Measurements from ENCODE around the gene UROC1. TPM values are rescaled to one million over a fixed set of nuclear protein-coding genes. Genes with fewer than 3 reads are reported as not detected.

Gene UROC1
- total and polyA plus RNA-seq, 3 donors from 2014 or later: 0.25 to 1.0 (median 0.34) TPM

GRCh38 chr3:126479642-126480041 is 37.9 kb downstream of the UROC1 start:
- intact Hi-C loops (cut with DNase I; ENCODE audit: low total_unique reads): no loop called here
- H3K27ac ChIP-seq: no peak overlapping the region
- no peak for DNase-seq
- H3K36me3 ChIP-seq (ENCODE audit: low read depth, missing control alignments): no peaks in the 10 kb centered on the region
- H3K4me3 ChIP-seq: no peak overlapping the region
- peaks cover under 1% of the 10 kb centered on the region for H3K4me1 ChIP-seq
- H3K27me3 ChIP-seq: no peaks in the 10 kb centered on the region
- no peak for TF ChIP-seq CTCF (IDR thresholded peaks at IDR 0.05)
- TF ChIP-seq POLR2A (IDR thresholded peaks at IDR 0.05): no peak
- H3K9me3 ChIP-seq: no peaks in the 10 kb centered on the region
- WGBS, 2 donors: 78 to 90% methylated on average over 1 of the region's 1 CpG

GRCh38 chr3:126478581-126479310 is 38.8 kb downstream of the UROC1 start:
- Histone ChIP-seq H3K4me3 (no peak overlapping the region), H3K4me1 (peaks cover 7% of the 10 kb centered on the region), H3K36me3 (ENCODE audit: low read depth, missing control alignments) (no peaks in the 10 kb centered on the region), H3K27ac (no peak overlapping the region), H3K9me3 (no peaks in the 10 kb centered on the region), H3K27me3 (no peaks in the 10 kb centered on the region)
- intact Hi-C loops (cut with DNase I; ENCODE audit: low total_unique reads): no loop called here
- no peak for TF ChIP-seq CTCF (IDR thresholded peaks at IDR 0.05)
- no peak for TF ChIP-seq POLR2A (IDR thresholded peaks at IDR 0.05)
- no peak for DNase-seq
- 87 to 93% methylated on average over 14 of the region's 14 CpGs for WGBS, 2 donors

- 13 to 40% methylated on average over 4 of the region's 4 CpGs for WGBS, 2 donors
- H3K9me3 ChIP-seq: no peaks in the 10 kb centered on the region
- peaks cover 24% of the 10 kb centered on the region for H3K4me1 ChIP-seq
- no peaks in the 10 kb centered on the region for H3K27me3 ChIP-seq
- peak overlapping the region; percentile 89 to 93 for H3K27ac ChIP-seq
- intact Hi-C loops (cut with DNase I; ENCODE audit: low total_unique reads): no loop called here
- TF ChIP-seq POLR2A (IDR thresholded peaks at IDR 0.05) (no peak), CTCF (IDR thresholded peaks at IDR 0.05) (no peak)
- no peak overlapping the region for H3K4me3 ChIP-seq
- no peaks in the 10 kb centered on the region for H3K36me3 ChIP-seq (ENCODE audit: low read depth, missing control alignments)
- no peak for DNase-seq
Observed at GRCh38 chr3:126477061-126477380, 40.6 kb downstream of the UROC1 start.

GRCh38 chr3:126476166-126477060 is 41.2 kb downstream of the UROC1 start:
- no peaks in the 10 kb centered on the region for H3K9me3 ChIP-seq
- H3K4me3 ChIP-seq: peak overlapping the region; percentile 65 to 67
- no peaks in the 10 kb centered on the region for H3K27me3 ChIP-seq
- peak overlapping the region; percentile 89 to 93 for H3K27ac ChIP-seq
- DNase-seq: no peak
- peaks cover 27% of the 10 kb centered on the region for H3K4me1 ChIP-seq
- H3K36me3 ChIP-seq (ENCODE audit: low read depth, missing control alignments): no peaks in the 10 kb centered on the region
- intact Hi-C loops (cut with DNase I; ENCODE audit: low total_unique reads): no loop called here
- WGBS, 2 donors: 9 to 11% methylated on average over 38 to 48 of the region's 66 CpGs
- TF ChIP-seq POLR2A (IDR thresholded peaks at IDR 0.05): peak; percentile 35
- TF ChIP-seq CTCF (IDR thresholded peaks at IDR 0.05): no peak

All from testis (tissue), 3 donors.